ENCODE measurements around the gene THSD7B. TPM values are rescaled to one million over a fixed set of nuclear protein-coding genes. Genes with fewer than 3 reads are reported as not detected.

THSD7B gene
- total and polyA plus RNA-seq, 2 experiments from 2014 or later = 0.11 TPM; not detected in 1

GRCh38 chr2:137039482-137040152, 274.3 kb downstream of the THSD7B start:
- no peaks in the 10 kb centered on the region for H3K36me3 ChIP-seq (ENCODE audit: low read depth)

GRCh38 chr2:137047369-137047768, 282.0 kb downstream of the THSD7B start:
- Histone ChIP-seq H3K27ac (no peak overlapping the region), H3K36me3 (ENCODE audit: low read depth) (no peaks in the 10 kb centered on the region), H3K9me3 (ENCODE audit: low read depth) (no peaks in the 10 kb centered on the region), H3K27me3 (replicated peaks; ENCODE audit: insufficient read depth) (no peaks in the 10 kb centered on the region), H3K79me2 (ENCODE audit: insufficient read depth) (no peaks in the 10 kb centered on the region), H3K9me2 (ENCODE audit: insufficient read depth) (no peaks in the 10 kb centered on the region), H3K4me1 (ENCODE audit: insufficient read depth) (no peaks in the 10 kb centered on the region), H3F3A (ENCODE audit: insufficient read depth) (no peaks in the 10 kb centered on the region), H3K4me3 (no peak overlapping the region), H2AFZ (no peak overlapping the region), H3K9ac (no peak overlapping the region), H4K20me1 (ENCODE audit: insufficient read depth) (no peaks in the 10 kb centered on the region), H3K4me2 (ENCODE audit: unreplicated experiment) (no peak overlapping the region)
- 61 to 65% methylated on average over 5 of the region's 5 CpGs for WGBS, 2 experiments (ENCODE audit: low coverage in 1 of 2, low lambda C conversion rate in 2 of 2, missing lambda C conversion rate in 2 of 2)
- in situ Hi-C loops (cut with MboI) = no loop called here
- TF ChIP-seq EZH2phosphoT487 (IDR thresholded peaks at IDR 0.05; ENCODE audit: insufficient read depth, low read depth) = no peak
- TF ChIP-seq EZH2 (IDR thresholded peaks at IDR 0.05; ENCODE audit: insufficient read depth, poor library complexity, severe bottlenecking) = no peak
- DNase-seq = no peak

More at GRCh38 chr2:137039482-137040152, 274.3 kb downstream of the THSD7B start:
- Histone ChIP-seq H3F3A (ENCODE audit: insufficient read depth) (no peaks in the 10 kb centered on the region), H3K4me3 (no peak overlapping the region), H3K4me2 (ENCODE audit: unreplicated experiment) (no peak overlapping the region), H4K20me1 (ENCODE audit: insufficient read depth) (no peaks in the 10 kb centered on the region), H3K9ac (no peak overlapping the region), H3K9me2 (ENCODE audit: insufficient read depth) (no peaks in the 10 kb centered on the region), H3K79me2 (ENCODE audit: insufficient read depth) (no peaks in the 10 kb centered on the region), H3K27me3 (replicated peaks; ENCODE audit: insufficient read depth) (no peaks in the 10 kb centered on the region), H3K4me1 (ENCODE audit: insufficient read depth) (no peaks in the 10 kb centered on the region), H2AFZ (no peak overlapping the region), H3K9me3 (ENCODE audit: low read depth) (no peaks in the 10 kb centered on the region), H3K27ac (no peak overlapping the region)
- TF ChIP-seq EZH2phosphoT487 (IDR thresholded peaks at IDR 0.05; ENCODE audit: insufficient read depth, low read depth) (no peak), EZH2 (IDR thresholded peaks at IDR 0.05; ENCODE audit: insufficient read depth, poor library complexity, severe bottlenecking) (no peak)
- DNase-seq = no peak
- in situ Hi-C loops (cut with MboI) = no loop called here
- WGBS, 2 experiments (ENCODE audit: low coverage in 1 of 2, low lambda C conversion rate in 2 of 2, missing lambda C conversion rate in 2 of 2) = 36 to 45% methylated on average over 2 of the region's 2 CpGs

- no peaks in the 10 kb centered on the region for H3K27me3 ChIP-seq (replicated peaks; ENCODE audit: insufficient read depth)
- no peaks in the 10 kb centered on the region for H3K36me3 ChIP-seq (ENCODE audit: low read depth)
- in situ Hi-C loops (cut with MboI) = no loop called here
- H3K9me2 ChIP-seq (ENCODE audit: insufficient read depth) = no peaks in the 10 kb centered on the region
- no peak overlapping the region for H3K27ac ChIP-seq
- 30 to 41% methylated on average over 5 of the region's 5 CpGs for WGBS, 2 experiments (ENCODE audit: low coverage in 1 of 2, low lambda C conversion rate in 2 of 2, missing lambda C conversion rate in 2 of 2)
- no peaks in the 10 kb centered on the region for H3K4me1 ChIP-seq (ENCODE audit: insufficient read depth)
- no peak for TF ChIP-seq EZH2 (IDR thresholded peaks at IDR 0.05; ENCODE audit: insufficient read depth, poor library complexity, severe bottlenecking)
- TF ChIP-seq EZH2phosphoT487 (IDR thresholded peaks at IDR 0.05; ENCODE audit: insufficient read depth, low read depth) = no peak
- H3F3A ChIP-seq (ENCODE audit: insufficient read depth) = no peaks in the 10 kb centered on the region
- H3K79me2 ChIP-seq (ENCODE audit: insufficient read depth) = no peaks in the 10 kb centered on the region
- H2AFZ ChIP-seq = no peak overlapping the region
- H3K4me3 ChIP-seq = no peak overlapping the region
- no peak for DNase-seq
- H4K20me1 ChIP-seq (ENCODE audit: insufficient read depth) = no peaks in the 10 kb centered on the region
- H3K4me2 ChIP-seq (ENCODE audit: unreplicated experiment) = no peak overlapping the region
- no peaks in the 10 kb centered on the region for H3K9me3 ChIP-seq (ENCODE audit: low read depth)
- no peak overlapping the region for H3K9ac ChIP-seq
These were observed 283.1 kb downstream of the THSD7B start for GRCh38 chr2:137048455-137048854.

GRCh38 chr2:137049518-137049917, 284.2 kb downstream of the THSD7B start:
- no peak overlapping the region for H3K9ac ChIP-seq
- no peaks in the 10 kb centered on the region for H3F3A ChIP-seq (ENCODE audit: insufficient read depth)
- H4K20me1 ChIP-seq (ENCODE audit: insufficient read depth) = no peaks in the 10 kb centered on the region
- H2AFZ ChIP-seq = no peak overlapping the region
- in situ Hi-C loops (cut with MboI) = no loop called here
- H3K4me3 ChIP-seq = no peak overlapping the region
- H3K27ac ChIP-seq = no peak overlapping the region
- H3K4me2 ChIP-seq (ENCODE audit: unreplicated experiment) = no peak overlapping the region
- no peaks in the 10 kb centered on the region for H3K9me2 ChIP-seq (ENCODE audit: insufficient read depth)
- no peaks in the 10 kb centered on the region for H3K36me3 ChIP-seq (ENCODE audit: low read depth)
- H3K79me2 ChIP-seq (ENCODE audit: insufficient read depth) = no peaks in the 10 kb centered on the region
- no peaks in the 10 kb centered on the region for H3K9me3 ChIP-seq (ENCODE audit: low read depth)
- no peak for DNase-seq
- no peak for TF ChIP-seq EZH2 (IDR thresholded peaks at IDR 0.05; ENCODE audit: insufficient read depth, poor library complexity, severe bottlenecking)
- TF ChIP-seq EZH2phosphoT487 (IDR thresholded peaks at IDR 0.05; ENCODE audit: insufficient read depth, low read depth) = no peak
- H3K27me3 ChIP-seq (replicated peaks; ENCODE audit: insufficient read depth) = no peaks in the 10 kb centered on the region
- no peaks in the 10 kb centered on the region for H3K4me1 ChIP-seq (ENCODE audit: insufficient read depth)
